ENCODE measurements around the gene LRRC18. TPM values are rescaled to one million over a fixed set of nuclear protein-coding genes. Genes with fewer than 3 reads are reported as not detected.

The LRRC18 gene
- polyA plus RNA-seq, 1 of the 3 experiments (the other 2 are of a cell fraction): not detected

DNA sequence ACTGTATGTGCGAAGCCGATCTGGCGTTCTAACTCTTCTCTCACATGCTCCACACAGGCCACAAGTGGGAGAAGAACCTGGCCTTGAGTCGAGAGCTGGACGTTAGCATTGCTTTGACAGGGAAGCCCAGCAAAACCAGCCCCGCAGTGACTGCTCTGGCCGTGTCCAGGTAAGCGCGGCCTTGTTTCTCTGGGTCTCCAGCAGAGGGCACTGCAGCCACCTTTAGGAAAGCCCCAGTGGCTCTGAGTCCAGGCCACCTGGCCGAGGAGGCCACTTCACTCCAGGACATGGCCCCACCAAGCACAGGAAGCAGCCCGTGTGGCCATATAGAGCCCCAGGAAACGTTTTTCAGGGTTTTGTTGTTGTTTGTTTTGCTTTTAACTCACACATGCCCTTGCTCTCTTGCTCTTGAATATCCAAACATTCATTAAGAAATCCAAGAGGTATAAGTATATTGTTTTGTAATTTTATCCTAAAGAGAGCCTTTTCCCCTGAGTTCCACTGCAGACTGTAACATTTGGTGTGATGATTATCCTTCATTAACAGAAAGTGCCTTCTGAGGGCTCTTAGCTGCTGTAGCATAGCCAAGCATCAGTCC is 41.8 kb upstream of the LRRC18 start (continued):
- TF ChIP-seq, protein P1, sequence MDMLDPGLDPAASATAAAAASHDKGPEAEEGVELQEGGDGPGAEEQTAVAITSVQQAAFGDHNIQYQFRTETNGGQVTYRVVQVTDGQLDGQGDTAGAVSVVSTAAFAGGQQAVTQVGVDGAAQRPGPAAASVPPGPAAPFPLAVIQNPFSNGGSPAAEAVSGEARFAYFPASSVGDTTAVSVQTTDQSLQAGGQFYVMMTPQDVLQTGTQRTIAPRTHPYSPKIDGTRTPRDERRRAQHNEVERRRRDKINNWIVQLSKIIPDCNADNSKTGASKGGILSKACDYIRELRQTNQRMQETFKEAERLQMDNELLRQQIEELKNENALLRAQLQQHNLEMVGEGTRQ (IDR thresholded peaks at IDR 0.05; ENCODE audit: borderline replicate concordance, low read depth, low read length): no peak
- no peak for TF ChIP-seq JUND (IDR thresholded peaks at IDR 0.05)
- TF ChIP-seq, protein P2, sequence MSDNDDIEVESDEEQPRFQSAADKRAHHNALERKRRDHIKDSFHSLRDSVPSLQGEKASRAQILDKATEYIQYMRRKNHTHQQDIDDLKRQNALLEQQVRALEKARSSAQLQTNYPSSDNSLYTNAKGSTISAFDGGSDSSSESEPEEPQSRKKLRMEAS (IDR thresholded peaks at IDR 0.05; ENCODE audit: low read depth): no peak
- TF ChIP-seq, protein P3, sequence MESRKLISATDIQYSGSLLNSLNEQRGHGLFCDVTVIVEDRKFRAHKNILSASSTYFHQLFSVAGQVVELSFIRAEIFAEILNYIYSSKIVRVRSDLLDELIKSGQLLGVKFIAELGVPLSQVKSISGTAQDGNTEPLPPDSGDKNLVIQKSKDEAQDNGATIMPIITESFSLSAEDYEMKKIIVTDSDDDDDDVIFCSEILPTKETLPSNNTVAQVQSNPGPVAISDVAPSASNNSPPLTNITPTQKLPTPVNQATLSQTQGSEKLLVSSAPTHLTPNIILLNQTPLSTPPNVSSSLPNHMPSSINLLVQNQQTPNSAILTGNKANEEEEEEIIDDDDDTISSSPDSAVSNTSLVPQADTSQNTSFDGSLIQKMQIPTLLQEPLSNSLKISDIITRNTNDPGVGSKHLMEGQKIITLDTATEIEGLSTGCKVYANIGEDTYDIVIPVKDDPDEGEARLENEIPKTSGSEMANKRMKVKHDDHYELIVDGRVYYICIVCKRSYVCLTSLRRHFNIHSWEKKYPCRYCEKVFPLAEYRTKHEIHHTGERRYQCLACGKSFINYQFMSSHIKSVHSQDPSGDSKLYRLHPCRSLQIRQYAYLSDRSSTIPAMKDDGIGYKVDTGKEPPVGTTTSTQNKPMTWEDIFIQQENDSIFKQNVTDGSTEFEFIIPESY (IDR thresholded peaks at IDR 0.05; ENCODE audit: borderline replicate concordance, low read depth): no peak
- no peak for TF ChIP-seq EP300 (IDR thresholded peaks at IDR 0.05; ENCODE audit: borderline replicate concordance in 1 of 2, low read depth in 1 of 2, low read length in 1 of 2)
- TF ChIP-seq, protein P4, sequence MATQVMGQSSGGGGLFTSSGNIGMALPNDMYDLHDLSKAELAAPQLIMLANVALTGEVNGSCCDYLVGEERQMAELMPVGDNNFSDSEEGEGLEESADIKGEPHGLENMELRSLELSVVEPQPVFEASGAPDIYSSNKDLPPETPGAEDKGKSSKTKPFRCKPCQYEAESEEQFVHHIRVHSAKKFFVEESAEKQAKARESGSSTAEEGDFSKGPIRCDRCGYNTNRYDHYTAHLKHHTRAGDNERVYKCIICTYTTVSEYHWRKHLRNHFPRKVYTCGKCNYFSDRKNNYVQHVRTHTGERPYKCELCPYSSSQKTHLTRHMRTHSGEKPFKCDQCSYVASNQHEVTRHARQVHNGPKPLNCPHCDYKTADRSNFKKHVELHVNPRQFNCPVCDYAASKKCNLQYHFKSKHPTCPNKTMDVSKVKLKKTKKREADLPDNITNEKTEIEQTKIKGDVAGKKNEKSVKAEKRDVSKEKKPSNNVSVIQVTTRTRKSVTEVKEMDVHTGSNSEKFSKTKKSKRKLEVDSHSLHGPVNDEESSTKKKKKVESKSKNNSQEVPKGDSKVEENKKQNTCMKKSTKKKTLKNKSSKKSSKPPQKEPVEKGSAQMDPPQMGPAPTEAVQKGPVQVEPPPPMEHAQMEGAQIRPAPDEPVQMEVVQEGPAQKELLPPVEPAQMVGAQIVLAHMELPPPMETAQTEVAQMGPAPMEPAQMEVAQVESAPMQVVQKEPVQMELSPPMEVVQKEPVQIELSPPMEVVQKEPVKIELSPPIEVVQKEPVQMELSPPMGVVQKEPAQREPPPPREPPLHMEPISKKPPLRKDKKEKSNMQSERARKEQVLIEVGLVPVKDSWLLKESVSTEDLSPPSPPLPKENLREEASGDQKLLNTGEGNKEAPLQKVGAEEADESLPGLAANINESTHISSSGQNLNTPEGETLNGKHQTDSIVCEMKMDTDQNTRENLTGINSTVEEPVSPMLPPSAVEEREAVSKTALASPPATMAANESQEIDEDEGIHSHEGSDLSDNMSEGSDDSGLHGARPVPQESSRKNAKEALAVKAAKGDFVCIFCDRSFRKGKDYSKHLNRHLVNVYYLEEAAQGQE (IDR thresholded peaks at IDR 0.05; ENCODE audit: low read depth, low read length): no peak
- no peak for TF ChIP-seq RFX5 (IDR thresholded peaks at IDR 0.05; ENCODE audit: low read length)
- peak; percentile 80 for TF ChIP-seq SMC3 (IDR thresholded peaks at IDR 0.05; ENCODE audit: low read depth, low read length)
- TF ChIP-seq POLR2AphosphoS5 (IDR thresholded peaks at IDR 0.05; ENCODE audit: low read depth, low read length): no peak
- no peak for TF ChIP-seq SIN3A (IDR thresholded peaks at IDR 0.05; ENCODE audit: borderline replicate concordance, low read depth, low read length)
- no peak for TF ChIP-seq CHD2 (IDR thresholded peaks at IDR 0.05; ENCODE audit: low read length, partially characterized antibody)
- TF ChIP-seq RXRA (IDR thresholded peaks at IDR 0.05; ENCODE audit: borderline replicate concordance, low read depth): no peak
- TF ChIP-seq, protein P5, sequence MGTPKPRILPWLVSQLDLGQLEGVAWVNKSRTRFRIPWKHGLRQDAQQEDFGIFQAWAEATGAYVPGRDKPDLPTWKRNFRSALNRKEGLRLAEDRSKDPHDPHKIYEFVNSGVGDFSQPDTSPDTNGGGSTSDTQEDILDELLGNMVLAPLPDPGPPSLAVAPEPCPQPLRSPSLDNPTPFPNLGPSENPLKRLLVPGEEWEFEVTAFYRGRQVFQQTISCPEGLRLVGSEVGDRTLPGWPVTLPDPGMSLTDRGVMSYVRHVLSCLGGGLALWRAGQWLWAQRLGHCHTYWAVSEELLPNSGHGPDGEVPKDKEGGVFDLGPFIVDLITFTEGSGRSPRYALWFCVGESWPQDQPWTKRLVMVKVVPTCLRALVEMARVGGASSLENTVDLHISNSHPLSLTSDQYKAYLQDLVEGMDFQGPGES (IDR thresholded peaks at IDR 0.05; ENCODE audit: low read depth, low read length): no peak

Data from SK-N-SH (cell line).